ENCODE results near the gene DNAAF2. TPM values are rescaled to one million over a fixed set of nuclear protein-coding genes. Genes with fewer than 3 reads are reported as not detected.

The DNAAF2 gene
- total and polyA plus RNA-seq, 2 of the 13 experiments (the other 11 are each of a cell fraction or from before 2014, with no cell fraction given) = 6.1 to 13.6 TPM

DNA sequence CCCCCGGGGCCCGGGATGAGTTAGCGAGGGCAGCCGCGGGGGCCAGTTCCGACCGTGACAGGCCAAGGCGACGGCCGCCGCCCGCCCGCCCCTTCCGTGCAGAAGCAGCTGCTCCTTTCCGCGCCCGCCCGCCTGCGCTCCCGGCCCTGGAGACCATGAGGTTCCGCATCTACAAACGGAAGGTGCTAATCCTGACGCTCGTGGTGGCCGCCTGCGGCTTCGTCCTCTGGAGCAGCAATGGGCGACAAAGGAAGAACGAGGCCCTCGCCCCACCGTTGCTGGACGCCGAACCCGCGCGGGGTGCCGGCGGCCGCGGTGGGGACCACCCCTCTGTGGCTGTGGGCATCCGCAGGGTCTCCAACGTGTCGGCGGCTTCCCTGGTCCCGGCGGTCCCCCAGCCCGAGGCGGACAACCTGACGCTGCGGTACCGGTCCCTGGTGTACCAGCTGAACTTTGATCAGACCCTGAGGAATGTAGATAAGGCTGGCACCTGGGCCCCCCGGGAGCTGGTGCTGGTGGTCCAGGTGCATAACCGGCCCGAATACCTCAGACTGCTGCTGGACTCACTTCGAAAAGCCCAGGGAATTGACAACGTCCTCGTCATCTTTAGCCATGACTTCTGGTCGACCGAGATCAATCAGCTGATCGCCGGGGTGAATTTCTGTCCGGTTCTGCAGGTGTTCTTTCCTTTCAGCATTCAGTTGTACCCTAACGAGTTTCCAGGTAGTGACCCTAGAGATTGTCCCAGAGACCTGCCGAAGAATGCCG is 13.7 kb downstream of the DNAAF2 start (continued):
- TF ChIP-seq HNF4G (IDR thresholded peaks at IDR 0.05; ENCODE audit: borderline replicate concordance, low read depth, low read length) = peak; percentile 55; the same call in 1 of the 2 replicates
- no peak for TF ChIP-seq HNF4G (CRISPR knock-in tag; IDR thresholded peaks at IDR 0.05; ENCODE audit: borderline replicate concordance, low read depth)
- no peak for TF ChIP-seq ZNF563 (CRISPR knock-in tag; IDR thresholded peaks at IDR 0.05)
- no peak for TF ChIP-seq GTF2F1 (IDR thresholded peaks at IDR 0.05; ENCODE audit: low read length)
- no peak for TF ChIP-seq TSC22D2 (CRISPR knock-in tag; IDR thresholded peaks at IDR 0.05; ENCODE audit: borderline replicate concordance)
- TF ChIP-seq NFYB (CRISPR knock-in tag; IDR thresholded peaks at IDR 0.05) = no peak
- no peak for TF ChIP-seq KDM2A (CRISPR knock-in tag; IDR thresholded peaks at IDR 0.05; ENCODE audit: borderline replicate concordance, low read depth)
- TF ChIP-seq, protein P1, sequence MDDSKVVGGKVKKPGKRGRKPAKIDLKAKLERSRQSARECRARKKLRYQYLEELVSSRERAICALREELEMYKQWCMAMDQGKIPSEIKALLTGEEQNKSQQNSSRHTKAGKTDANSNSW (CRISPR knock-in tag; IDR thresholded peaks at IDR 0.05; ENCODE audit: borderline replicate concordance) = 0 out of 2 replicates have a peak, but pooled peaks have one; percentile 69
- TF ChIP-seq EEA1 (CRISPR knock-in tag; IDR thresholded peaks at IDR 0.05; ENCODE audit: borderline replicate concordance) = no peak
- TF ChIP-seq ARNT2 (CRISPR knock-in tag; IDR thresholded peaks at IDR 0.05; ENCODE audit: low read depth) = 0 out of 2 replicates have a peak, but pooled peaks have one; percentile 17
- TF ChIP-seq, protein P2, sequence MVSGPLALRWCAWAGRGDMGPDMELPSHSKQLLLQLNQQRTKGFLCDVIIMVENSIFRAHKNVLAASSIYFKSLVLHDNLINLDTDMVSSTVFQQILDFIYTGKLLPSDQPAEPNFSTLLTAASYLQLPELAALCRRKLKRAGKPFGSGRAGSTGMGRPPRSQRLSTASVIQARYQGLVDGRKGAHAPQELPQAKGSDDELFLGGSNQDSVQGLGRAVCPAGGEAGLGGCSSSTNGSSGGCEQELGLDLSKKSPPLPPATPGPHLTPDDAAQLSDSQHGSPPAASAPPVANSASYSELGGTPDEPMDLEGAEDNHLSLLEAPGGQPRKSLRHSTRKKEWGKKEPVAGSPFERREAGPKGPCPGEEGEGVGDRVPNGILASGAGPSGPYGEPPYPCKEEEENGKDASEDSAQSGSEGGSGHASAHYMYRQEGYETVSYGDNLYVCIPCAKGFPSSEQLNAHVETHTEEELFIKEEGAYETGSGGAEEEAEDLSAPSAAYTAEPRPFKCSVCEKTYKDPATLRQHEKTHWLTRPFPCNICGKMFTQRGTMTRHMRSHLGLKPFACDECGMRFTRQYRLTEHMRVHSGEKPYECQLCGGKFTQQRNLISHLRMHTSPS (CRISPR knock-in tag; IDR thresholded peaks at IDR 0.05; ENCODE audit: low read depth) = no peak
- TF ChIP-seq NR3C1 (CRISPR knock-in tag; IDR thresholded peaks at IDR 0.05) = no peak
- no peak for TF ChIP-seq PHF5A (CRISPR knock-in tag; IDR thresholded peaks at IDR 0.05; ENCODE audit: low read depth, unreplicated experiment)
